GM10266 (cell line): ENCODE results near the gene KRT13.

Experiments
- DNase-seq: peaks from one replicate; pipeline ENCODE4 v3.0.0; 2012; ENCODE audit errors: extremely low spot score
- TF ChIP-seq, protein P1 (sequence below): IDR thresholded peaks from 2 replicates; pipeline ENCODE4 v1.5.1; 2012; ENCODE audit warnings: mild to moderate bottlenecking, low read depth; ENCODE audit not compliant: control insufficient read depth, insufficient read depth; ENCODE audit errors: missing control alignments

Gene KRT13

DNA sequence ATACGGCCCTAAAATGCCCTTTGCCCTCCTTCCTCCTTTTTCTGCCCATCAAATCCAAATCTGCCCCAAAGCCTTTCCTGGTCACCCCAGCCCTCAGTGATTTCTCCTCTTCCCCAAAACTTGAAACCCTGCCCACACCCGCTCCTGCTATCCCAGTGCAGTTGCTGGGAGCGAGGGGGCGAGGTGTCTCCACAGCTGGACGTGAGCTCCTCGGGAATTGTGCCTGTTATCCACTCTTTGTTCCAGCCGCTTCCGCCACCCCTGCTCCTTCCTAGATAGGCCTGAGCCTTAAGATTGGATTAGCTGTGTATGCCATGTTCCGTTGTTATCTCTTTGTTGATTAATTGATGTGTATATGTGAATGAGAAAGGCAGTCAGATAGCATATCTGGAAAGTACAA, 21.9 kb downstream of the KRT13 start:
- TF ChIP-seq, protein P1, sequence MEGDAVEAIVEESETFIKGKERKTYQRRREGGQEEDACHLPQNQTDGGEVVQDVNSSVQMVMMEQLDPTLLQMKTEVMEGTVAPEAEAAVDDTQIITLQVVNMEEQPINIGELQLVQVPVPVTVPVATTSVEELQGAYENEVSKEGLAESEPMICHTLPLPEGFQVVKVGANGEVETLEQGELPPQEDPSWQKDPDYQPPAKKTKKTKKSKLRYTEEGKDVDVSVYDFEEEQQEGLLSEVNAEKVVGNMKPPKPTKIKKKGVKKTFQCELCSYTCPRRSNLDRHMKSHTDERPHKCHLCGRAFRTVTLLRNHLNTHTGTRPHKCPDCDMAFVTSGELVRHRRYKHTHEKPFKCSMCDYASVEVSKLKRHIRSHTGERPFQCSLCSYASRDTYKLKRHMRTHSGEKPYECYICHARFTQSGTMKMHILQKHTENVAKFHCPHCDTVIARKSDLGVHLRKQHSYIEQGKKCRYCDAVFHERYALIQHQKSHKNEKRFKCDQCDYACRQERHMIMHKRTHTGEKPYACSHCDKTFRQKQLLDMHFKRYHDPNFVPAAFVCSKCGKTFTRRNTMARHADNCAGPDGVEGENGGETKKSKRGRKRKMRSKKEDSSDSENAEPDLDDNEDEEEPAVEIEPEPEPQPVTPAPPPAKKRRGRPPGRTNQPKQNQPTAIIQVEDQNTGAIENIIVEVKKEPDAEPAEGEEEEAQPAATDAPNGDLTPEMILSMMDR, result no peak
- no peak for DNase-seq

DNA sequence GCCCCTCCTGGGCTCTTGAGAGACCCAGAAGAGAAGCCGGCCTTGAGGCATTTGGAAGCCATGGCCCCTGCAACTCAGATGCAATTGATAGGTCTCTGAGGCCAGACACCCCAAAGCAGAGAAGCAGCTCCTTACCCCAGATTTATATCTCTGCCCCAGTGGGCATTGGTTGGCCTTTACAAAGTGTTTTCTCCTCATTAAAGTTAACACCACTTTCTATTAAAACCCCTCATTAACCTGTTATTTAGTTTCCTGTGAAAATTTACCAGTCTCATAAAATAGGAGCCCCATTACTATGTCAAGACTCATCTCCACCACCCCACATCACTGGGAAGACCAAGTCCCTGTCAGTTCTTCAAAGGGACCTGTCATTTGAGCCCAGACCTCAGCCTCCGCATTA, 24.4 kb downstream of the KRT13 start, which contains the start of gene KRT35:
Gene KRT35, minus strand, starts transcription at position 116 of the 400 bp plus-strand sequence. Its CDS starts 54 bp downstream, at position 62.
- TF ChIP-seq, protein P1, result no peak
- DNase-seq, result no peak

DNA sequence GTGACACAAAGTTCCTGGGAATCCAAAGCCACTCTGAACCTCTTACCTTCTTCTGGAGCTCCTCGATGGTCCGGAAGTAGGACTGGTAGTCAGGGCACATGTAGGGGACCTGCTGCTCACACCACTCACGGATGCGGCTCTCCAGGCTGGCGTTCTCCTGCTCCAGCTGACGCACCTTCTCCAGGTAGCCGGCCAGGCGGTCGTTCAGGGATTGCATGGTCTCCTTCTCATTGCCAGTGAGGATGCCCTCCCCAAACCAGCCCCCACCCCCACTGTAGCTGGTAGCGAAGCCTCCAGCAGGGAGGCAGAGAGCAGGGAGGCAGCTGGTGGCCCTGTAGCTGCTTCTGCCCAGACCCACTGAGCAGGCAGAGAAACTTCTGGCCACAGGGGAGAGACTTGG, 24.8 kb downstream of the KRT13 start:
- DNase-seq, result no peak

DNA sequence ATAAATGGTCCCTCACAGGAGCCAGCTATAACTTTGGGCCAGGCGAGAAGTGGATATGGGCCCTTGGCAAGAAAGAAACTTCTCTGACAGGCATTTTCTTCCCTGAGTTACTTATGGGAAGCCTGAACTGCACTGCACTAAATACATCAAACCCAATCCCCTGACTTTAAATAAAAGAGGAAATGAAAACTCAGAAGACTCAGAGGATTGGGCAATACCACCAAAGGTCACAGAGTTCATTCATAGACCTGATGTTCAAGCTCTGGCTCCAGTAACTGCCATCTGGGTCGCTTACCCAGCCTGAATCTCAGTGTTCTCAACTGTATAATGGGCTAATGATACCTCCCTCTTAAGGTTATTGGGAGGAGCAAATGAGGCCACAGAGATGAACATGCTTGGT, 25.3 kb downstream of the KRT13 start:
- TF ChIP-seq, protein P1, result no peak
- DNase-seq, result no peak

More for the DNA sequence above, 24.8 kb downstream of the KRT13 start:
- TF ChIP-seq, protein P1, result no peak

DNA sequence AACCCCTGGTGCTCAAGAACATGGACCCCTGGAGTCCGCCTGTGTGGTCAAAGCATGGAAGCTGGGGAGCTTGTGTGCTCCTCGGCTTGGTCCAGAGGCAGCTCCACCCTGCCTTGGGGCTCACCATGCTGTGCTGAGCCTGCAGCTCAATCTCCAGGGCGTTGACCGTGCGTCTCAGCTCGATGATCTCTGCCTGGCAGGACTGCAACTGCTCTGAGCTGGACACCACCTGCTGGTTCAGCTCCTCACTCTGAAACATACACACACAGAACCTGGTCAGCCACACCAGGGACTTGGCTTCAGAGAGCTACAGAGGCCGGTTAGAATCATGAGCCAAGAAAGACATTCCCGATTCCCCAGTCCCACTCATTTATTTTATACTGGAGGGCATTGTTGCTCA, 27.2 kb downstream of the KRT13 start:
- TF ChIP-seq, protein P1, result no peak
- no peak for DNase-seq

DNA sequence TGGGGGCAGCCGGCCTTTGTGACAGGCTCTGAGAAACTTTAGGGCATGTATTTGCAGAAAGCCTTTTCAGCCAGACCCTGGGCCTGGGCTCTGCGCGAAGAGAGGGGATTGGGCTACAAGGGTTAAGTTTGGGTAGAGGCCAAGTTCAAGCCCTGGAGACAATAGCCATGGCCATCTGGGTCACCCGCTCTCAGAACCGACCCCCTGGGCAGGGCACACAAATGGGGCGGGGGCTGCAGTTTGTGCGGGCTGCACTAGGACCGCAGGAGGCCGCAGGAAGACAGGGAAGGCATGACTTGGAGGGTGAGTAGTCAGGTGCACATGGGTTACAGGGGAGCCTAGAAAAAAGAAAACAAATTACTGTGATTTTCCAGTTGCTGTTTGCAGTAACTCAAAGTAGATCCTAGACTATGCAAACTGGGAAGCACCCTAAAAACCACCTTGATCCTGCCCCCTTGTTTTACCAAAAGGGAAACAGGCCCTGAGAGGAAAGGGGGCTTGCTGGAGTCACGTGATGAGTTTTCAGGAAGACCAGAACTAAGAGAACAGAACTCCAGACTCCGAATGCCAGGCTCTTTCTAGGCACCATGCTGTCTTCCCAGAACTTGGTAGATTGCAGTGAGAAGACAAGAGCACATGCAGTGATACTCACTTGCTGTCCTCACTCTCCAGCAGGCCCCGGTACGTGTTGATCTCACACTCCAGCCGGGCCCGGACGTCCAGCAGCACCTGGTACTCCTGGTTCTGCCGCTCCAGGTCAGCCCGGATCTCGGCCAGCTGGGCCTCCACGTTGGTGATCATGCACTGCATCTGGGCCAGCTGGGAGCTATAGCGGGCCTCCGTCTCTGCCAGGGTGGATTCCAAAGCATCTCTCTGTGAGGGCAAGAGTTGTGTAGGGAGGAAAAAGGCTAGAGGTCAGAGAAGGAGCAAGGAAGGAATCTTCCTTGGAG, 28.3 kb downstream of the KRT13 start:
- DNase-seq, result no peak
- TF ChIP-seq, protein P1, result no peak

DNA sequence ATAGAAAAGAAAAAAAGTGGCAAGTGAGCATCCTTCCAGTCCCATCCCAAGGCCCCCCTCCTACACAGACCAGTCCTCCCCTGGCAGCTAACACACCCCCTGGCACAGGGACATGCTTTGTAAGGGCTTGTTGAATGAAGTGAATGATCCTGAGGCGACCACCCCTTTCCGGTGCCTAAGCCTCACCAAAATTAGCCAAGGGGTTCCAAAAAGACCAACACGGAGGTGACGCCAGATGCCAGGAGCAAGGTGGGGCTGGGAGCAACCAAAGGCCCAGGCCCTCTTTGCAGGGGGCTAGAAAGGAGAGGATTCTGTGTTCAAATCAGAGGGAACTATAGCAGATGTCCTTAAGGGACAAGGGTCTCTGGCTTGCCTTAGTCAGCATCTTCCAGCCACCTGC, 30.0 kb downstream of the KRT13 start:
- no peak for DNase-seq
- TF ChIP-seq, protein P1, result no peak
